Measurements from ENCODE around the gene MRPL40.

MRPL40 gene

GRCh38 chr22:19460036-19460435 lies 27.7 kb downstream of the MRPL40 start:
- H3K9ac ChIP-seq (ENCODE audit: low read length) = no peak overlapping the region
- peaks cover 3% of the 10 kb centered on the region; the same call in 1 of the 2 replicates for H3K36me3 ChIP-seq (replicated peaks; ENCODE audit: insufficient read depth, low read length)
- no peaks in the 10 kb centered on the region for H3K79me2 ChIP-seq (ENCODE audit: low read length)
- no peaks in the 10 kb centered on the region for H3K9me3 ChIP-seq (replicated peaks; ENCODE audit: insufficient read depth, low read length)
- H3K27ac ChIP-seq (ENCODE audit: low read length) = no peak overlapping the region
- no peaks in the 10 kb centered on the region for H3K27me3 ChIP-seq (replicated peaks; ENCODE audit: insufficient read depth, low read length)
- no peak overlapping the region for H3K4me2 ChIP-seq (ENCODE audit: low read depth, low read length)
- H3K9me2 ChIP-seq (replicated peaks; ENCODE audit: insufficient read depth, low read length) = no peaks in the 10 kb centered on the region
- H4K20me1 ChIP-seq (ENCODE audit: insufficient read depth, low read length) = no peaks in the 10 kb centered on the region
- no peak overlapping the region for H3K4me3 ChIP-seq (ENCODE audit: low read length)
- DNase-seq = no peak
- no peak overlapping the region for H2AFZ ChIP-seq (ENCODE audit: low read length)
- H3K4me1 ChIP-seq (ENCODE audit: low read length) = no peaks in the 10 kb centered on the region
- TF ChIP-seq EZH2phosphoT487 (IDR thresholded peaks at IDR 0.05; ENCODE audit: low read length) (no peak), EZH2 (optimal IDR thresholded peaks at IDR 0.05; ENCODE audit: low read depth, low read length) (no peak)
- TF ChIP-seq, protein P1, sequence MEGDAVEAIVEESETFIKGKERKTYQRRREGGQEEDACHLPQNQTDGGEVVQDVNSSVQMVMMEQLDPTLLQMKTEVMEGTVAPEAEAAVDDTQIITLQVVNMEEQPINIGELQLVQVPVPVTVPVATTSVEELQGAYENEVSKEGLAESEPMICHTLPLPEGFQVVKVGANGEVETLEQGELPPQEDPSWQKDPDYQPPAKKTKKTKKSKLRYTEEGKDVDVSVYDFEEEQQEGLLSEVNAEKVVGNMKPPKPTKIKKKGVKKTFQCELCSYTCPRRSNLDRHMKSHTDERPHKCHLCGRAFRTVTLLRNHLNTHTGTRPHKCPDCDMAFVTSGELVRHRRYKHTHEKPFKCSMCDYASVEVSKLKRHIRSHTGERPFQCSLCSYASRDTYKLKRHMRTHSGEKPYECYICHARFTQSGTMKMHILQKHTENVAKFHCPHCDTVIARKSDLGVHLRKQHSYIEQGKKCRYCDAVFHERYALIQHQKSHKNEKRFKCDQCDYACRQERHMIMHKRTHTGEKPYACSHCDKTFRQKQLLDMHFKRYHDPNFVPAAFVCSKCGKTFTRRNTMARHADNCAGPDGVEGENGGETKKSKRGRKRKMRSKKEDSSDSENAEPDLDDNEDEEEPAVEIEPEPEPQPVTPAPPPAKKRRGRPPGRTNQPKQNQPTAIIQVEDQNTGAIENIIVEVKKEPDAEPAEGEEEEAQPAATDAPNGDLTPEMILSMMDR (IDR thresholded peaks at IDR 0.05; ENCODE audit: low read length) = no peak
- no peaks in the 10 kb centered on the region for H3F3A ChIP-seq (ENCODE audit: insufficient read depth, low read length)

- Histone ChIP-seq H3K27me3 (replicated peaks; ENCODE audit: insufficient read depth, low read length) (no peaks in the 10 kb centered on the region), H3K9ac (ENCODE audit: low read length) (no peak overlapping the region), H3K4me2 (ENCODE audit: low read depth, low read length) (no peak overlapping the region), H3K27ac (ENCODE audit: low read length) (no peak overlapping the region), H3K4me1 (ENCODE audit: low read length) (no peaks in the 10 kb centered on the region), H3K9me3 (replicated peaks; ENCODE audit: insufficient read depth, low read length) (no peaks in the 10 kb centered on the region), H3K79me2 (ENCODE audit: low read length) (no peaks in the 10 kb centered on the region), H3K36me3 (replicated peaks; ENCODE audit: insufficient read depth, low read length) (peaks cover 8% of the 10 kb centered on the region; the same call in 1 of the 2 replicates), H3K4me3 (ENCODE audit: low read length) (no peak overlapping the region), H3F3A (ENCODE audit: insufficient read depth, low read length) (no peaks in the 10 kb centered on the region), H2AFZ (ENCODE audit: low read length) (no peak overlapping the region), H3K9me2 (replicated peaks; ENCODE audit: insufficient read depth, low read length) (no peaks in the 10 kb centered on the region), H4K20me1 (ENCODE audit: insufficient read depth, low read length) (no peaks in the 10 kb centered on the region)
- TF ChIP-seq, protein P1 (IDR thresholded peaks at IDR 0.05; ENCODE audit: low read length) = no peak
- no peak for TF ChIP-seq EZH2phosphoT487 (IDR thresholded peaks at IDR 0.05; ENCODE audit: low read length)
- no peak for TF ChIP-seq EZH2 (optimal IDR thresholded peaks at IDR 0.05; ENCODE audit: low read depth, low read length)
- no peak for DNase-seq
Observed at GRCh38 chr22:19461506-19461905, 29.2 kb downstream of the MRPL40 start.

DNA sequence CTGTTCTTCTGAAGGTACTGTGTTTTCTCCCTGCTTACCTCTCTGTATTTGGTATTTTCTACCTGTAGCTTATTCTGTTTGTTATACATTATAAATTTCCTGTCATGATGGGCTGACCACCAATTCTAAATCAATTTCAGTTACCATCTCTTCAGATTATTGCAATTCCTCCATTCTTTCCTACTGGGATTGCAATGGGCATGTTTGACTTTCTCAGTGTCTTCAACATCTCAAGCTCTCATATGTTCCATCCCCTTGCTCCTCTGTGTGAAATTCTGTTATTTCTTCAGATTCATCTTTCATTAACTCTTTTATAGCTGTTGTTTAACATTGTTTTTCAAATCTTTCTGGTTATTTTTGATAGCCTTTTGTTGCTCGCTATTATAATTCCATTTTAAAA lies 30.7 kb downstream of the MRPL40 start:
- Histone ChIP-seq H3K4me3 (ENCODE audit: low read length) (no peak overlapping the region), H4K20me1 (ENCODE audit: insufficient read depth, low read length) (no peaks in the 10 kb centered on the region), H3K79me2 (ENCODE audit: low read length) (no peaks in the 10 kb centered on the region; the same call in 1 of the 2 replicates), H3K36me3 (replicated peaks; ENCODE audit: insufficient read depth, low read length) (peaks cover 13% of the 10 kb centered on the region), H3K4me1 (ENCODE audit: low read length) (no peaks in the 10 kb centered on the region), H3K9me3 (replicated peaks; ENCODE audit: insufficient read depth, low read length) (no peaks in the 10 kb centered on the region), H3K4me2 (ENCODE audit: low read depth, low read length) (no peak overlapping the region), H3K27me3 (replicated peaks; ENCODE audit: insufficient read depth, low read length) (no peaks in the 10 kb centered on the region), H3F3A (ENCODE audit: insufficient read depth, low read length) (no peaks in the 10 kb centered on the region), H3K9ac (ENCODE audit: low read length) (no peak overlapping the region), H3K27ac (ENCODE audit: low read length) (no peak overlapping the region), H2AFZ (ENCODE audit: low read length) (no peak overlapping the region), H3K9me2 (replicated peaks; ENCODE audit: insufficient read depth, low read length) (no peaks in the 10 kb centered on the region)
- TF ChIP-seq EZH2phosphoT487 (IDR thresholded peaks at IDR 0.05; ENCODE audit: low read length) (no peak), EZH2 (optimal IDR thresholded peaks at IDR 0.05; ENCODE audit: low read depth, low read length) (no peak)
- TF ChIP-seq, protein P1 (IDR thresholded peaks at IDR 0.05; ENCODE audit: low read length) = no peak
- DNase-seq = no peak

All from MM.1S (cell line).